SU-DHL-6 (cell line): Measurements from ENCODE around the gene EID2B.

ENCODE experiments used
- H2AFZ ChIP-seq: fragments of 200-600 bp; sonication (generic); 2 replicates; pipeline ENCODE4 v1.6.1; 2014; ENCODE audit warnings: low read depth, mild to moderate bottlenecking, moderate library complexity, mixed read lengths, antibody characterized with exemption, low read length; ENCODE audit not compliant: severe bottlenecking
- H3F3A ChIP-seq: fragments of 200-600 bp; shearing (Covaris generic); 2 replicates; pipeline ENCODE4 v1.6.0; 2016; ENCODE audit warnings: antibody characterized with exemption, mild to moderate bottlenecking; ENCODE audit not compliant: insufficient read depth
- H3K27ac ChIP-seq: fragments of 200-600 bp; sonication (generic); 2 replicates; pipeline ENCODE4 v1.5.1; 2016; ENCODE audit warnings: low read depth, mild to moderate bottlenecking, low read length, moderate library complexity, mixed read lengths
- H3K27me3 ChIP-seq: fragments of 200-600 bp; sonication (generic), shearing (Covaris generic); 2 replicates; pipeline ENCODE4 v1.6.0; 2014; ENCODE audit warnings: mild to moderate bottlenecking, low read length
- H3K36me3 ChIP-seq: fragments of 200-600 bp; sonication (generic); 2 replicates; pipeline ENCODE4 v1.6.1; 2014; ENCODE audit warnings: mild to moderate bottlenecking, low read length, mixed read lengths
- H3K4me2 ChIP-seq: fragments of 300-600, 200-600 bp; shearing (Covaris generic), sonication (generic); 2 replicates; pipeline ENCODE4 v1.6.0; 2014; ENCODE audit warnings: low read length, low read depth, mild to moderate bottlenecking; ENCODE audit not compliant: poor library complexity, severe bottlenecking
- H3K4me3 ChIP-seq: fragments of 200-600 bp; sonication (generic); 2 replicates; pipeline ENCODE4 v1.5.1; 2014; ENCODE audit warnings: antibody characterized with exemption, low read length, mild to moderate bottlenecking, mixed read lengths; ENCODE audit not compliant: insufficient read depth, poor library complexity, severe bottlenecking
- H3K79me2 ChIP-seq: fragments of 200-600 bp; sonication (generic); 2 replicates; pipeline ENCODE4 v1.6.1; 2014; ENCODE audit warnings: mild to moderate bottlenecking, low read length, moderate library complexity; ENCODE audit not compliant: insufficient read depth
- H3K9ac ChIP-seq: fragments of 200-600 bp; sonication (generic); 2 replicates; pipeline ENCODE4 v1.7.0; 2014; ENCODE audit warnings: mild to moderate bottlenecking, low read length
- H3K9me2 ChIP-seq: fragments of 200-600 bp; sonication (generic); replicated peaks from 2 replicates; pipeline ENCODE4 v1.6.1; 2014; ENCODE audit warnings: low read length; ENCODE audit not compliant: insufficient read depth
- H3K9me3 ChIP-seq: fragments of 200-600 bp; sonication (generic); 2 replicates; pipeline ENCODE4 v1.6.1; 2014; ENCODE audit warnings: low read length, mixed read lengths; ENCODE audit not compliant: insufficient read depth
- H4K20me1 ChIP-seq: fragments of 200-600 bp; sonication (generic); 2 replicates; pipeline ENCODE4 v1.6.1; 2014; ENCODE audit warnings: low read depth, mild to moderate bottlenecking, antibody characterized with exemption, low read length, moderate library complexity, mixed read lengths
- CTCF ChIP-seq: fragments of 200-600 bp; sonication (generic); IDR thresholded peaks from one replicate; pipeline ENCODE4 v1.5.1; 2017; ENCODE audit warnings: antibody characterized with exemption, mild to moderate bottlenecking, low read length, moderate library complexity; ENCODE audit not compliant: insufficient read depth, poor library complexity, severe bottlenecking
- EZH2phosphoT487 ChIP-seq: fragments of 200-600 bp; sonication (generic), shearing (Covaris generic); conservative IDR thresholded peaks from 2 replicates; pipeline ENCODE4 v1.6.1; 2018; ENCODE audit warnings: mild to moderate bottlenecking, antibody characterized with exemption, low read length, moderate library complexity, mixed read lengths

Gene EID2B

DNA sequence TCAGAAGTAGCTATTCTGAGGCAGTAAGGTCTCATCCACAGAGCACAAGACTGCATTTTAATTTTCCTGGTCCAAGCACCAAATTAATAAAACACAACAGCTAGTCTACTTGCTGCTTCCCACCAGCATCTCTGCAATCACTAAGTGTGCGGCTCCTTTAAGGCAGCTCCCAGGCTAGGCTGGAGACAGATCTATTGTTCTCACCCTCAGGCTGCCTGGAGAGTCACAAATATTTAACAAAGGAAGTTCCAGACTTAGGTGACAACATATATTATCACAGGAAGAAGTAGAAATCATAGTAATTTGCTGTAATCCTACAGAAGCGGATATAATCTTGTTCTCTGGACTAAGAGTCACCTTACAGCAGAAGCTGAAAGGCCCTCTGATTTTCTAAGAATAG, 9.6 kb upstream of the EID2B start:
- Histone ChIP-seq H3K27me3 (no peaks in the 10 kb centered on the region), H3K79me2 (peaks cover 15% of the 10 kb centered on the region), H3K9me2 (no peaks in the 10 kb centered on the region), H3K9ac (no peak overlapping the region), H3K9me3 (no peaks in the 10 kb centered on the region), H4K20me1 (peaks cover 3% of the 10 kb centered on the region; the same call in 1 of the 2 replicates), H2AFZ (no peak overlapping the region), H3K4me3 (no peak overlapping the region), H3F3A (no peaks in the 10 kb centered on the region), H3K36me3 (no peaks in the 10 kb centered on the region), H3K4me2 (no peak overlapping the region), H3K27ac (no peak overlapping the region)
- TF ChIP-seq EZH2phosphoT487 (no peak), CTCF (no peak)

DNA sequence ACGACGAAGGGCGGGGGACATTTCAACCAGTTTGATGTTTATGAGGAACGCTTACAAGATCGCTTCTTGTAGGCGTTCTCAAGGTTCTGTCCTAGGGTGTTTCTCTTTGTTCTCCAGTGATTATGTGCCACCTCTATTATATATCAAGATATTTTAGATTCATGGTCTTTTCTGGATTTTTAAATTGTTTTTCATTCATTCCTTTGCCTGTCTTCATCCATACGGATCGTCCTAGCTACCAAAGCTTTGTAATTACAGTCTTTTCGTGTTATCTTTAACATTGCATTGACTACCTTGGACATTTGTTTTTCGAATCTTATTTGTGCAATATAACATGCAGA, 7.7 kb upstream of the EID2B start:
- Histone ChIP-seq H3K4me2 (peak overlapping the region; percentile 77), H2AFZ (peak overlapping the region; percentile 81), H3K27ac (no peak overlapping the region), H3F3A (no peaks in the 10 kb centered on the region), H3K9me3 (no peaks in the 10 kb centered on the region), H3K9ac (peak overlapping the region; percentile 81), H3K27me3 (no peaks in the 10 kb centered on the region), H3K4me3 (peak overlapping the region; percentile 13), H3K9me2 (no peaks in the 10 kb centered on the region), H4K20me1 (peaks cover 3% of the 10 kb centered on the region; the same call in 1 of the 2 replicates), H3K36me3 (no peaks in the 10 kb centered on the region), H3K79me2 (peaks cover 15% of the 10 kb centered on the region)
- TF ChIP-seq EZH2phosphoT487, result no peak
- TF ChIP-seq CTCF, result no peak

DNA sequence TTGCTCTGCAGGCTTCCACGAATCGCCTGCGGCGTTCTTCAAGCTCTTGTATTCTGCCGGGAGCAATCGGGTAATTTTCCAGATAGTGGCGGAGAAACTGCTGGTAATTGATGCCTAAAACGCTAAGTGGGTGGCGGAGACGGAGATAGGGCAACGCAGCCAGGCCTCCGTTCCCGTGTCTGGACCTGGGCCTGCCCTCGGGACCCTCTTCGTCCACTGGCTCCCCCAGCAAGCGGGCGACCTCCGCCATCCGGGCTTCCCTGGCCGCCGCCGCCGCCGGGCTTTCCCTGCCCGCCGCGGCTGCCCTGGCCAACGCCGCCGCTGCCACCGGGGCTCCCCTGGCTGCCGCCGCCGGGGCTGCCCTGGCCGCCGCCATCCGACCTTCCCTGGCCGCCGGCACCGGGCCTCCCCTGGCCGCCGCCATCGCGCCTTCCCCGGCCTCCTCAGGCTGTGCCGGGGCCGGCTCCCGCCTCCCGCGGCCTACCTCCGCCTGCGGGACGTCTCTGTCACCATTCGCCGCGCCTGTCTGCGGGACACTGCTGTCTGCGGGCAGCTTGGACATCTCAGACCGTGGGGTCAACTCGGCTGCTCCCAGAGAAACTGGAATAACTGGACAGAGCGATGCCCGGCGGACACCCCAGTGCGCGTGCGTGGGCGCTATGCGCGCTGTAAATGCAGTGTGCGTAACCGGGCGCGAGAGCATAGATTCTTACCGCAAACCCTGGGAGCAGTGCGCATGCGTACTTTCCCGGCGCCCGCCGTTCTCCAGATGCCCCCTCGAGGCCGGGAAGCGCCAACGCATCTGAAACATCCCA, 7.1 kb upstream of the EID2B start, which contains the start of gene EID2:
Gene EID2 (minus strand): TSS at position 644 of the 815 bp plus-strand sequence. CDS start 82 bp downstream, at position 562.
- Histone ChIP-seq H3K36me3 (no peaks in the 10 kb centered on the region), H3K9me3 (no peaks in the 10 kb centered on the region), H3K9ac (peak within 1 kb of the TSS; percentile 81), H3K27ac (peak within 1 kb of the TSS; percentile 54; the same call in 1 of the 2 replicates), H3K79me2 (peaks cover 15% of the 10 kb centered on the region), H4K20me1 (peaks cover 3% of the 10 kb centered on the region; the same call in 1 of the 2 replicates), H3K9me2 (no peaks in the 10 kb centered on the region), H3K27me3 (no peaks in the 10 kb centered on the region), H2AFZ (peak within 1 kb of the TSS; percentile 86), H3K4me2 (peak within 1 kb of the TSS; percentile 77), H3K4me3 (peak within 1 kb of the TSS; percentile 93), H3F3A (no peaks in the 10 kb centered on the region)
- TF ChIP-seq EZH2phosphoT487 (no peak), CTCF (peak; percentile 49)
